GM19395 (cell line): ENCODE data around the gene SNRNP40.
"Not testable (repeated sequence)": the region's sequence is repeated elsewhere in the genome, so short reads cannot be mapped to it uniquely, and the experiment has no call there.

Experiments
- ATAC-seq: cut with Tn5 transposase; IDR thresholded peaks from one replicate; pipeline ENCODE4 v1.9.1; 2021; ENCODE audit warnings: mild to moderate bottlenecking, moderate library complexity; ENCODE audit not compliant: unreplicated experiment

SNRNP40 gene

DNA sequence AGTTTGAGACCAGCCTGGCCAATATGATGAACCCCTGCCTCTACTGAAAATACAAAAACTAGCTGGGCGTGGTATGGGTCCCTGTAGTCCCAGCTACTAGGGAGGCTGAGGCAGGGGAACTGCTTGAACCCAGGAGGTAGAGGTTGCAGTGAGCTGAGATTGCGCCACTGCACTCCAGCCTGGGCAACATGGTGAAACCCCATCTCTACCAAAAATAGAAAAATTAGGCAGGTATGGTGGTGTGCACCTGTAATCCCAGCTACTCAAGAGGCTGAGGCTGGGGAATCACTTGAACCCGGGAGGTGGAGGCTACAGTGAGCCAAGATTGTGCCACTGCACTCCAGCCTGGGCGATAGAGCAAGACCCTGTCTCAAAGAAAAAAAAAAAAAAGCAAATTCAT, 8.8 kb downstream of the SNRNP40 start:
- ATAC-seq, result not testable (repeated sequence)

DNA sequence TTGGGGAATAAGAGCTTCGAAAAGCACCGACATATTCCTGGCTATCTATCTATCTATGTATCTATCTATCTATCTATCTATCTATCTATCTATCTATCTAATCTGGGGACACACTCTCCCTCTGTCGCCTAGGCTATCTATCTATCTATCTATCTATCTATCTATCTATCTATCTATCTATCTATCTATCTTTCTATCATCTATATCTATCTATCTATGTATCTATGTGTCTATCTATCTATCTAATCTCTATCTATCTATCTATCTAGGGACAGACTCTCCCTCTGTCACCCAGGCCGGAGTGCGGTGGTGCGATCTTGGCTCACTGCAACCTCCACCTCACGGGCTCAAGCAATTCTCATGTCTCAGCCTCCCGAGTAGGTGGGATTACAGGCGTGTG, 14.2 kb downstream of the SNRNP40 start:
- ATAC-seq, result not testable (repeated sequence)

DNA sequence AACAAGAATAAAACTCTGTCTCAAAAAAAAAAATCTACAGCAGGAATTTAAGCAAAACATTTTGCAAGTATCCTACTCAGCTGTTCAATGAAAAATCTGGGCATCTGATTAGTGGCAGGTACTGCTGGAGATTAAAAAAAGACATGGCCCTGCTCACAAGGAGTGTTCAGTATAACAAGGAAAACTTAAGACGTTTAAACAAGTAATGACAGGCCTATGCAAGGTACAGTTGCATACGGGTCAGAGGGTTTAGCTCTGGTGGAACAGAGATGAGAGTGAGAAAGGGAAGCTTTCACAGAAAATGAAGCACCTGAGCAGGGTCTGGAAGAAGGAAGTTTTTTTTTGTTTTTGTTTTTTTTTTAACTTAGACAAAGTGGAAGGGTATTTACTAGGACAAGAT, 23.0 kb downstream of the SNRNP40 start:
- ATAC-seq, result no peak

DNA sequence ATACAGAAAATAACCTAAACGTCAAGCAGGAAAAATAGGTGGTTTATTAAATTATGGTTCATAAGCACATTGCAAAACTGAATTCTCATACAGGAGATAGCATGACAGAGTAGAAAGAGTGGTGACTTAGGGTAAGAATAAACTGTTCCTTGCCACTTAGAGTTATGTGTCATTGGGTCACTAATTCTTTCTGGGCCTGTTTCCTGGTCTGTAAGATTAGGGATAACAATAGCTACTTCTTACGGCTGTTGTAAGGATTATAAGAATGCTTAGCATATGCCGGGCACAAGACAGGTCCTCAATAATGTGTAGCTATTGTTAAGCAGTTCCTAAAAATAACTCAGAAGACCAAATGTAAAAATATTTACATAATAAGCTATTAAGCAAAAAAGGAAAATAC, 24.2 kb downstream of the SNRNP40 start:
- no peak for ATAC-seq

DNA sequence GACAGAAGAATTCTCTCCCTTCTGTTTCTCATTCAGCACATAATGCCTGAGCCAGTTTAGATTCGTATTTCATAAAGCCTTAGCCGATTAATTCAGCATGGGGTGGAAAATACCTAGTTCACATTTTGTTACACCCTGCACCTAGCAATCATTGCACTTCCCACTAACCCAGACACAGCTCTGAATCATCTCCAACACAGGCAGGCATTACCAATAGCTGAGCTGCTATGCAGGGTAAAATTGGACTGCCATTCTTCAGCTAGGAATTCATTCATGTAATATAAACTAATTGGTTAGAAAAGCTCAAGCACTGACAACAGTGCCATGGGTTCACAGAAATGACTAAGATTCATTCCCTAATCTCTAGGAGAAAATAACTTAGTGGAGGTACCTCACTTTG, 30.0 kb downstream of the SNRNP40 start:
- no peak for ATAC-seq

DNA sequence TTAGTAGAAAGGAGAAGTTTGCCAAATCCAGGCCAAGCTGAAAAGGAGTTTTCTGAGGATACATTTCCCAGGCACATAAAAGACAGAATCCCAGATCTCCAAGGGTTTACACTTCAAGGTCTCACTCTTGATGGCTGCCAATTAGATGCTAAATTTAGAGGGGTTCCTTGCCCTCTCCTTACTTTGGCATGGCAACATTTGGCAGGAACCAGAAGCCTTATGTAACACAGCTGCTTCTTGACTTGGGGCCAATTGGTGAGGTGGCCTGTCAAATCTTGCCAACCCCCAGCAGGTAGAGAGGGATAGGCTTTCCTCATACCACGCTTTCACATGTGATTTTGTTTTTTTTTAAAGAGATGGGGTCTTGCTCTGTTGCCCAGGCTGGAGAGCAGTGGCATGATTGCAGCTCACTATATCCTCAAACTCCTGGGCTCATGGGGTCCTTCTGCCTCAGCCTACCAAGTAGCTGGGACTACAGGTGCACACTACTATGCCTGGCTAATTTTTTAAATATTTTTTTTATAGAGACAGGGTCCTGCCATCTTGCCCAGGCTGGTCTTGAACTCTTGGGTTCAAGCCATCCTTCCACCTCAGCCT, 31.7 kb downstream of the SNRNP40 start:
- no peak for ATAC-seq

DNA sequence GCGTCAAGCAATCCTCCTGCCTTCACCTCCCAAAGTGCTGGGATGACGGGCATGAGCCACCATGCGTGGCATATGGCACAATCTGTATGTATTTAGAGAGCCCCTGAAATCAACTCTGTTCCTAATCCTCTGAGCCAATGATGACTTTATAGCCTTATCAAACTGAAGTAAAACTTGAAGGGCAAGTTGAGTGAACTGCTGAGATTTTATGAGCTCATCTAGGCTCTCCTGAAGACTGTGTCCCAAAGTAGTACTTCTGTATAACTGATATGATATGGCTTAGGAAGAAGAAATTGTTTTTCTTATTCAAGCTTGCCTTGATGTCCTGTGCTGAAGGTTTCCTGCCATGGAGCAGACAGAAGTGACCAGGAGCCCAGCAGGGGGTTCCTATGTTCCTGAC, 33.2 kb downstream of the SNRNP40 start:
- ATAC-seq, result no peak

DNA sequence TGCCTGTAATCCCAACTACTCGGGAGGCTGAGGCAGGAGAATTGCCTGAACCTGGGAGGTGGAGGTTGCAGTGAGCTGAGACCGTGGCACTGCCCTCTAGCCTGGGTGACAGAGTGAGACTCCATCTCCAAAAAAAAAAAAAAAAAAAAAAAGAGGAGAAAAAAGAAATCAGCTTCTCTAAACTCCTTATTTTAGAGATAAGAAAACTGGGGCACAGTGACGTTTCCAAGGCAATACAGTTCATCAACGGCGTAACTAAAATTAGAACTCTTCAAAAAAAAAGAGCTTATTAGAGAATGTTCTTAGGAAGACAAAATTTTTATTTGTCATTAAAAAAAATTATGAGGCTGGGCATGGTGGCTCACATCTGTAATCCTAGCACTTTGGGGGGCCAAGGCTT, 34.2 kb downstream of the SNRNP40 start:
- not testable (repeated sequence) for ATAC-seq

DNA sequence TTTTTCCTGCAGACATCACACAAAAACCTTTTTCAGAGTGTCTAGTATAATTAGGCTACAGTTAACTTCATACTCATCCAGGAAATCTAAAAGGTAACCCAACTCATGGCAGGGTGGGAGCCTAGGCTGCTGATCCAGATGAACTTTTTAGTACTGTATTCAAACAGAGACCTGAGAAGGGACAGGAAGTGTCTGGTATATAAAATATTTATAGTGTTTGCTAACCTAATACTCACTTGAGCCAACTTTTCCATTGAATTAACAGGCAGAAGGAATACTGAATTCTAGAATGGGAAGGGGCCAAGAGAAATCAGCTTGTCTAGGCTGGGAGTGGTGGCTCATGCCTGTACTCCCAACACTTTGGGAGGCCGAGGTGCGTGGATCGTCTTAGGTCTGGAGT, 34.7 kb downstream of the SNRNP40 start:
- no peak for ATAC-seq

DNA sequence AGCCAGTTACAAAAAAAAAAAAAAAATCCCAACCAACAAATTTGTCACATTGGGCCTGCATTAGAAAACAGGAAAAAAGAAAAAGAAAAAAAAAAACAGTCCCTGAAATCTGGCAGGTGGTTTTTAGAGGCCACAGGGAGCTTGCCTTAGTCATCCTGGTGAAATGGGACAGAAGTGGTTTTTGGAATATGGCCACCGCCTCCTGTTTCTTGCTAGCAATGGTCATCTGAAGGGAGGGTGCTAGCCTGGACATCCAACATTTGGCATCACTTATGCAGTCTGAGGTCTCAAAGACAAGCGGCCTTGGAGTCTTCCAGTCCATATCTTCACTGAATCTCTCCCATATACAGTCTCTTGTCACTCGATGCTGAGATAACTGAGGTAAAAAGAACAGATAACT, 36.8 kb downstream of the SNRNP40 start:
- ATAC-seq, result no peak

DNA sequence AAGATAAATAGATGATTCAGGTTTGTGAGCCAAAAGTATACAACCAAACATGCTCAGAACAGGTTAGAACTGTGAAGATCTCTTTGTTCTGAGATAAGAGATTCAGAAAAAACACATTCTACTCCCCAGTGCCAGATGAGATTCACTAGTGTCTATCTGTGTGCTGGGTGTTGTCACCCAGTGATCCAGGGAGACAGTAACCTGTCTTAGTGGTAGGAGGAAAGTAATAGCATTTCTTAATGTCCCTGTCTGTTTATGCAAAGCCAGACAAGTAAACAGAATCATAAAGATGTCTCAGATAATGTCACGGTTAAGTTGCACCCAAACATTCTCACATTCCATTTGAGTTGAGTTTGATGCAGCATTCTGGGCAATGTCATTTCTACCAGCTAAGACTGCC, 38.0 kb downstream of the SNRNP40 start:
- ATAC-seq, result no peak

DNA sequence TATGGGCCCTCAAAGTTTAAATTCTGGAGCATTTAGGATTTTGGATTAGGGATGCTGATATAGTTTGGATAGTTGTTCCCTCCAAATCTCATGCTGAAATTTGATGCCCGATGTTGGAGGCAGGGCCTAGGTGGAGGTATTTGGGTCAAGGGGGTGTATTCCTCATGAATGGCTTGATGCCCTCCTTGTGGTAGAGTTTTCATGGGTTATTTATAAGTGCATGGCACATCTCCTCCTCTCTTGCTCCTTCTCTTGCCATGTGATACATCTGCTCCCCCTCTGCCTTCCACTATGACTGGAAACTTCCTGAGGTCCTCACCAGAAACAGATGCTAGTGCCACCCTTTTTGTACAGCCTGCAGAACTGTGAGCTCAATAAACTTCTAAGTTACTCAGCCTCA, 39.4 kb downstream of the SNRNP40 start:
- no peak for ATAC-seq

DNA sequence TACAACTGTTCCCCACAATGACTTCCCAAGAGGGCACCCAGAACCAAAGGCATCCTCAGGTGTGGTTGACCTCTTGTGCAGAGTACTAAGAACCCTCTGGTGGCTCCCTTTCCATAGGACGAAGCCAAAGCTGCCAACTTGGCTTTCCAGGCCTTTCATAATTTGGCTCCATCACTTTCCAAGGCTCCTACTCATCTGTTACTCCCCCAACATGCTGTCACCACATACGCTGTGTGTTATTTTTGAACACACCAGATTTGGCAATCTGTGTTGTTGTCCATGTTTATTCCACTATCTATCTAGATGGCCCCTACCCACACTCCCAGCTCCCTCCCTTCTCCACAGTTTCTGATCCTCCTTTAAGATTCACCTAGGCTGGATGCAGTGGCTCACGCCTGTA, 46.7 kb downstream of the SNRNP40 start:
- ATAC-seq, result no peak

DNA sequence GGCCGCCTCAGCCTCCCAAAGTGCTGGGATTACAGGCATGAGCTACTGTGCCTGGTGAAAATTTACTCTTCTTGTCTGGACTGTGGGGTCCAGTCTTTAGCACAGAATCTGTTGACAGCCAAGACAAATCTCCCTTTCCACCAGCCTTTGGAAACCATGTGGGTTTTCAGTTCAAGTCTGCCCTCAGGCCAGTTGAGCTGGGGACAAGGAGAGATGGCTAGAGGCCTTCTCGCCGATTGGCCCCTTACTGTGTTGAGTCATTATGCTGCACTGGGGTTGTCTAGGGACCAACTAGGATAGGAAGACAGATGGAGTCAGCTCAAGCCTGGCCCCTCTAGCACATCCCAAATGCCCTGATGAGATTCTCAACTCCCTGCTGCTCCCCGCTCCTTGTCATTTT, 48.3 kb downstream of the SNRNP40 start:
- ATAC-seq, result no peak

DNA sequence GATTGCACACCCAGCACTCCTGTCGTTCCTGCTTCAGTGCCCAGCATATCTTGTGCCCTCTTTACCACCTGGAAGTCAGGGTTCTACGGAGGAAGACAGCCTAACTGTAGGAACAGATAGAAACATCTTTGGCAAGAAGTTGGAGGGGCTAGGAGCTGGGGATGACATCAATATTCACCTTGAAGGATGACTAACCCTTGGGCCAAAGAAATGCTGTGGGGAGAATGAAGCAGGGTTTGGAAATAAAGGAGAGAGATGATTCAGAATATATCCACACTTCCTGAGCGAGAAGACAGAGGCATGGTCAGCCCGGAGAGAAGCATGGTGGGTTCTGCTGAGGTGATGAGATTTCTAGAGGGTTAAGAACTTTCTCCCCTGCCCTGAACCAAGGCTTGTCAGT, 52.3 kb downstream of the SNRNP40 start:
- ATAC-seq, result no peak

DNA sequence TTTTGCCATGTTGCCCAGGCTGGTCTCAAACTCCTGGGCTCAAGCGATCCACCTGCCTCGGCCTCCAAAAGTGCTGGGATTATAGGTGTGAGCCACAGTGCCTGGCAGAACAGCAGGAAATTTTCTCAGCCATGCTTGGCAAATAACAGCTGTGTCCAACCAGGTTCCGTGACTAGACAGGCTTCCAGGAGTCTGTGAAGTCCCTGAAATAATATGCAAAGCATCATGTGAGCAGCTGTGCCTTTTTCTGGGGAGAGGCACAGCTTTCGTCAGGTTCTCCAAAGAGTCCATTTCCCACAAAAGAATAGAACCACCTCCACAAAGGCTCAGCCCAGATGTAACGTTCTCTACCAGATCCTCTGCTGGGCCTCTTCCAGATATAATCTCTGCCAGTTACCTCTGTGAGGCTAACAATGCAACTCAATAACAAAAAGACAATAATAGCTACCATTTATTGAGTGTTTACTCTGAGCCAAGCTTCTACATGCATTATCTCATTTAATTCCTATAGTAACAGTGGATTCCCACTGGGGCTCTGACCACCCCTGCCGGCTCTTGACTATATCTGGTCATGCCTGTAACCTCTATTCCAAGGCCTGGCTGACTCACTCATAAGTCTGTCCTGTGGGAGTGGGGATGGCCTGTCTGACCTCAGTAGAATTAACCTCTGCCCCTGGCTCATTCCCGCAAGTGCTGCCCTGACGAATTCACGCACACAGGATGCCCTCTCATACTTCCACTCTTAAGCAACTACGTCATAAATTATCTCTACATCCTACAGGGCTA, 52.9 kb downstream of the SNRNP40 start:
- ATAC-seq, result no peak

DNA sequence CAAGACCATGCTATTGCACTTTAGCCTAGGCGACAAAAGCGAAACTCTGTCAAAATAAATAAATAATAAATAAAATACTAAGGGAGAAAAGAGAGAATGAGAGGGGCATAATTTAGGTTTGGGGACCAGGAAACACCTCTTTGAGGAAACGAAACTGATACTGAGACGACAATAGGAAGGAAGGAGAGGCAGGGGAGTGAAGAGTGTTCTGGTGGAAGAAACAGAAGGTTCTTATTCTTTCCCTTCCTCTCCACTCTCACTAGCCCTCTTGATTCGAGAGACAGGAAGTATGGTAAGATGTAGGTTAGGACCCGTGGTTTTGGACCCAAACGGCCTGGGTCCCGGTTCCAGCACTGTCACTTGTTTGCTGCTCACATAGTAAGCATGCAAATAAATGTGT, 55.3 kb downstream of the SNRNP40 start:
- no peak for ATAC-seq

DNA sequence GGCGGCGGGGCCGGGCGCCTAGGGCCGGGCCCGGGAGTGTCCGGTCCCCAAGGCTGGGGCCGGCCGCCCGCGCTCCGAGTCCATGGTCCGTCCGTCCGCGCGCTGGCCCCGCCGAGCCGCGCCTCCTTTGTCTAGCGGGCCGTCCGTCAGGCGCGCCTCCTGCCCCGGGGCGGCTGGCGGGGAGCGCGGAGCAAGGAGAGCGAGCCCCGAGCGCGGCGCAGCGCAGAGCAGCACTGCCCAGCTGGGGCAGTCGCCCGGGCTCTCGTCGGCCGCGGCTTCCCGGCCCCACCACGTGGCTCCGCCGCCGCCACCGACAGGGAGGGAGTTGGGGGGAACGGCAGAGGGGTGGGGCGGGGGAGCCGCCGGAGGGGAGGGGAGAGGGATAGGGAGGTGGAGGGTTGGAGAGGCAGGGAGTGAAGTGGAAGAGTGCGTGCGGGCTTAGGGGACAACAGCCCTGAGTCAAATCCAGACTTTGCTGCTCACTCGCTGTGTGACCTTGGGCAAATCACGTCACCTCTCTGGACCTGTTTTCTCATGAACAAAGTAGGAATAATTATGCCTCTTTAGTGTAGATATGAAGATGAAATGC, 56.8 kb downstream of the SNRNP40 start, which contains the start of gene NKAIN1:
Gene NKAIN1 (minus strand): TSS at position 235 of the 589 bp plus-strand sequence. CDS start 340 bp downstream, outside the sequence.
- ATAC-seq, result no peak

DNA sequence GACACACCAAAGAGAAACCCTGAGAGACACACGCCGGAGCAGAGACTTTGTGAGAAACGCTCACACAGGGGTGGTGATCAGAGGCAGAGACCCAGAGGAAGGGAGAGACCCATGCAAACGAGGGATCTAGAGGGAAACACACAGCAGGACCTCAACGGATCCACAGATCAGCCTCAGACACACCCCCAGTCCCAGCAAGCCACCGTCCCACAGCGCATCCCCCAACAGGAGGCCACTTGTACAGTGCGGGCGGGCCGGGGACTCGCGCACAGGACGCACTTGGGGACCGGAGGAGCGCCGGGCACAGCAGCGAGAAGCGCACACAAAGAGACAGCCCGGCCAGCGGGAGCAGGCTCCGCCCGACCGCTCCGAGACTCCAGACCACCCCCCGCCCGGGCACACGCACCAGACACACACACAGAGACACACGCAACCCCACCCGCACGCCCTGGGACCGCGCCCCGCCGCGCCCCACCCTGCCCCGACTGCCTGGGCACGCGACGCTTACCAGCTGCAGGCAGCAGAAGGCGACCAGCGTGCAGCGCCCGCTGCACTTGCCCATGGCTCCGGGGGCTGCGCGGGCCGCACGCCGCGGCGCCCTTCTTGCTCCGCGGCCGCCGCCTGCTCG, 57.5 kb downstream of the SNRNP40 start:
- no peak for ATAC-seq

DNA sequence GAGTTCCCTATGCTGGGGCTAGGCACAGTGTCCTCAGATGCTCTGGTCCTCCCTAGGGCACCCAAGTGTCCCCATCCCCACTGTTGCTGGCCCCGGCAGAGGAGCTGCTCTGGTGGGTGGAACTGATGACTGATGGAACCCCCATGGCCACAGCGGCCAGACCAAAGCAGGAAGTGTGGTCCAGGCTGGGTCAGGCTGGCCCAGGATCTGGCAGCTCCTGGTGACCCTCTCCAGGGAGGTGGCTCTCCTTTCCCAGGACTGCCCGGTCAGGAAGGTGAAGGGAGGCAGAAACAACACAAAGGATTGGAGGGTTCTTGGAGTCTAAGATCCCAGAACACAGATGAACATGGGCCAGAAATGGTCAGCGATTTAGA, 58.0 kb downstream of the SNRNP40 start:
- no peak for ATAC-seq

DNA sequence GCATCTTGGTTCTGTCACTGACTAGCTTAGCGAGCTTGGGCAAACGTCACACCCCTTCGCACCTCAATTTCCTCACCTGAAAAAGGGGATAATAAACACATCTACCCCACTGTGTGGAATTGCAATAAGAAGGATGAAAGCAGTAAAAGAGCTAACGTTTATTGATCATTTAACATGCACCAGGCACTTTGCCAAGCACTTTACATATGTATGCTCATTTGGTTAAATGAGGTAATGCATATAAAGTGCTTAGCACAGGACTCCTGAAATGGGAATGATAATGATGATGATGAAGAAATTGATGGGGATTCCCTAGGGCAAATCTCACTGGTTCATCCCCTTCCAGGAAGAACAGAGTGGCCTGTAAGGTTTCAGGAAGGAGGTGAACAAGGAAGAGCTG, 61.7 kb downstream of the SNRNP40 start:
- no peak for ATAC-seq
